WTC11 (cell line): ENCODE results near the gene ADGB.
"Not testable (repeated sequence)": the region's sequence is repeated elsewhere in the genome, so short reads cannot be mapped to it uniquely, and the experiment has no call there.

Experiments
- ATF1 ChIP-seq: sonication (generic); formaldehyde crosslinking; IDR thresholded peaks from 2 replicates; pipeline ENCODE4 v1.8.1; 2023; ENCODE audit warnings: mild to moderate bottlenecking, moderate library complexity, missing genetic modification reagents
- ATF2 ChIP-seq: sonication (generic); formaldehyde crosslinking; IDR thresholded peaks from 2 replicates; pipeline ENCODE4 v1.8.1; 2022; ENCODE audit warnings: low read depth, missing genetic modification reagents, borderline replicate concordance
- CREB1 ChIP-seq: sonication (generic); formaldehyde crosslinking; IDR thresholded peaks from 2 replicates; pipeline ENCODE4 v1.8.0; 2023; ENCODE audit warnings: mild to moderate bottlenecking, missing genetic modification reagents
- CTCF ChIP-seq: fragments of 200-600 bp; IDR thresholded peaks from 2 replicates; pipeline ENCODE4 v1.8.0; 2022; ENCODE audit warnings: antibody characterized with exemption
- E2F4 ChIP-seq: sonication (generic); formaldehyde crosslinking; IDR thresholded peaks from 2 replicates; pipeline ENCODE4 v1.8.1; 2022; ENCODE audit warnings: low read depth, mild to moderate bottlenecking, moderate library complexity, missing genetic modification reagents, borderline replicate concordance
- E2F5 ChIP-seq: sonication (generic); formaldehyde crosslinking; IDR thresholded peaks from 2 replicates; pipeline ENCODE4 v1.8.1; 2022; ENCODE audit warnings: mild to moderate bottlenecking, moderate library complexity, missing genetic modification reagents
- HMGXB4 ChIP-seq: sonication (generic); formaldehyde crosslinking; IDR thresholded peaks from 2 replicates; pipeline ENCODE4 v1.8.1; 2023; ENCODE audit warnings: mild to moderate bottlenecking, moderate library complexity, missing genetic modification reagents
- MAX ChIP-seq: sonication (generic); formaldehyde crosslinking; IDR thresholded peaks from 2 replicates; pipeline ENCODE4 v1.8.0; 2022; ENCODE audit warnings: mild to moderate bottlenecking, missing genetic modification reagents
- PREB ChIP-seq: sonication (generic); formaldehyde crosslinking; IDR thresholded peaks from 2 replicates; pipeline ENCODE4 v1.8.1; 2022; ENCODE audit warnings: mild to moderate bottlenecking, missing genetic modification reagents, moderate library complexity, borderline replicate concordance
- SP1 ChIP-seq: sonication (generic); formaldehyde crosslinking; conservative IDR thresholded peaks from 2 replicates; pipeline ENCODE4 v1.8.1; 2022; ENCODE audit warnings: missing genetic modification reagents
- TEAD4 ChIP-seq: sonication (generic); formaldehyde crosslinking; IDR thresholded peaks from 2 replicates; pipeline ENCODE4 v1.8.0; 2022; ENCODE audit warnings: mild to moderate bottlenecking, missing genetic modification reagents
- USF1 ChIP-seq: sonication (generic); formaldehyde crosslinking; IDR thresholded peaks from 2 replicates; pipeline ENCODE4 v1.8.0; 2022; ENCODE audit warnings: mild to moderate bottlenecking, missing genetic modification reagents

GRCh38 chr6:146793218-146793617 lies 194.4 kb downstream of the ADGB start:
- not testable (repeated sequence) for TF ChIP-seq CTCF; ATF1 (CRISPR knock-in tag); CREB1; PREB; HMGXB4 (CRISPR knock-in tag); SP1 (CRISPR knock-in tag); MAX (CRISPR knock-in tag); USF1 (CRISPR knock-in tag); ATF2; E2F4 (CRISPR knock-in tag); E2F5; TEAD4
